HEK293 (cell line): ENCODE measurements around the gene ZNF768.

Source experiments
- GLIS1 ChIP-seq: fragments of 450-650 bp; formaldehyde crosslinking; IDR thresholded peaks from 2 replicates; pipeline ENCODE4 v1.5.1; 2016; ENCODE audit warnings: missing biosample characterization, missing genetic modification characterization
- GLIS2 ChIP-seq: fragments of 450-650 bp; formaldehyde crosslinking; IDR thresholded peaks from 2 replicates; pipeline ENCODE4 v1.5.1; 2016; ENCODE audit warnings: missing biosample characterization, missing genetic modification characterization
- KLF1 ChIP-seq: fragments of 450-650 bp; formaldehyde crosslinking; IDR thresholded peaks from 2 replicates; pipeline ENCODE4 v1.5.1; 2016; ENCODE audit warnings: missing biosample characterization, missing genetic modification characterization
- KLF10 ChIP-seq: fragments of 450-650 bp; IDR thresholded peaks from 2 replicates; pipeline ENCODE4 v1.5.1; 2018; ENCODE audit warnings: missing biosample characterization, mild to moderate bottlenecking, missing genetic modification characterization
- KLF16 ChIP-seq: fragments of 450-650 bp; formaldehyde crosslinking; IDR thresholded peaks from 2 replicates; pipeline ENCODE4 v1.5.1; 2017; ENCODE audit warnings: missing biosample characterization, missing genetic modification characterization
- KLF7 ChIP-seq: fragments of 450-650 bp; formaldehyde crosslinking; IDR thresholded peaks from 2 replicates; pipeline ENCODE4 v1.5.1; 2016; ENCODE audit warnings: missing biosample characterization, missing genetic modification characterization, borderline replicate concordance
- PRDM6 ChIP-seq: fragments of 450-650 bp; formaldehyde crosslinking; IDR thresholded peaks from 2 replicates; pipeline ENCODE4 v1.5.1; 2017; ENCODE audit warnings: missing biosample characterization, missing genetic modification characterization
- TCF7L2 ChIP-seq: IDR thresholded peaks from 2 replicates; pipeline ENCODE4 v1.6.1; 2011; ENCODE audit warnings: low read depth, mild to moderate bottlenecking, inconsistent platforms, low read length, moderate library complexity, borderline replicate concordance
- ZBTB1 ChIP-seq: fragments of 450-650 bp; formaldehyde crosslinking; IDR thresholded peaks from 2 replicates; pipeline ENCODE4 v1.5.1; 2016; ENCODE audit warnings: missing biosample characterization, missing genetic modification characterization
- ZBTB8A ChIP-seq: fragments of 450-650 bp; formaldehyde crosslinking; IDR thresholded peaks from 2 replicates; pipeline ENCODE4 v1.5.1; 2016; ENCODE audit warnings: missing biosample characterization, missing genetic modification characterization
- ZEB2 ChIP-seq: fragments of 450-650 bp; formaldehyde crosslinking; IDR thresholded peaks from 2 replicates; pipeline ENCODE4 v1.5.1; 2016; ENCODE audit warnings: missing biosample characterization, missing genetic modification characterization
- ZNF138 ChIP-seq: fragments of 450-650 bp; formaldehyde crosslinking; IDR thresholded peaks from 2 replicates; pipeline ENCODE4 v1.5.1; 2016; ENCODE audit warnings: missing biosample characterization, missing genetic modification characterization, borderline replicate concordance
- ZNF146 ChIP-seq: fragments of 450-650 bp; formaldehyde crosslinking; IDR thresholded peaks from 2 replicates; pipeline ENCODE4 v1.5.1; 2016; ENCODE audit warnings: missing biosample characterization, missing genetic modification characterization
- ZNF19 ChIP-seq: fragments of 450-650 bp; formaldehyde crosslinking; IDR thresholded peaks from 2 replicates; pipeline ENCODE4; 2016; ENCODE audit warnings: missing biosample characterization, missing genetic modification characterization, low read depth
- ZNF473 ChIP-seq: fragments of 450-650 bp; formaldehyde crosslinking; IDR thresholded peaks from 2 replicates; pipeline ENCODE4 v1.5.1; 2017; ENCODE audit warnings: missing biosample characterization, missing genetic modification characterization
- ZNF544 ChIP-seq: fragments of 450-650 bp; formaldehyde crosslinking; IDR thresholded peaks from 2 replicates; pipeline ENCODE4 v1.5.0; 2017; ENCODE audit warnings: missing biosample characterization, missing genetic modification characterization
- ZNF548 ChIP-seq: fragments of 450-650 bp; formaldehyde crosslinking; IDR thresholded peaks from 2 replicates; pipeline ENCODE4 v1.5.1; 2016; ENCODE audit warnings: missing biosample characterization, missing genetic modification characterization
- ZNF561 ChIP-seq: fragments of 450-650 bp; IDR thresholded peaks from 2 replicates; pipeline ENCODE4 v1.5.1; 2018; ENCODE audit warnings: missing biosample characterization, missing genetic modification characterization, borderline replicate concordance
- ZNF792 ChIP-seq: fragments of 450-650 bp; formaldehyde crosslinking; IDR thresholded peaks from 2 replicates; pipeline ENCODE4 v1.5.1; 2016; ENCODE audit warnings: missing biosample characterization, missing genetic modification characterization
- ZNF843 ChIP-seq: fragments of 450-650 bp; formaldehyde crosslinking; IDR thresholded peaks from 2 replicates; pipeline ENCODE4 v1.5.1; 2016; ENCODE audit warnings: missing biosample characterization, missing genetic modification characterization
- ZSCAN5A ChIP-seq: fragments of 450-650 bp; formaldehyde crosslinking; IDR thresholded peaks from 2 replicates; pipeline ENCODE4 v1.5.1; 2016; ENCODE audit warnings: missing biosample characterization, missing genetic modification characterization
- TF ChIP-seq, protein P1 (sequence below): fragments of 450-650 bp; formaldehyde crosslinking; IDR thresholded peaks from 2 replicates; pipeline ENCODE4 v1.5.1; 2017; ENCODE audit warnings: missing biosample characterization, missing genetic modification characterization
- TF ChIP-seq, protein P2 (sequence below): fragments of 450-650 bp; formaldehyde crosslinking; optimal IDR thresholded peaks from 2 replicates; pipeline ENCODE3; 2016; ENCODE audit warnings: missing biosample characterization, mild to moderate bottlenecking, missing genetic modification characterization
- TF ChIP-seq, protein P3 (sequence below): fragments of 450-650 bp; formaldehyde crosslinking; IDR thresholded peaks from 2 replicates; pipeline ENCODE4 v1.5.1; 2016; ENCODE audit warnings: missing biosample characterization, missing genetic modification characterization
- TF ChIP-seq, protein P4 (sequence below): fragments of 450-650 bp; formaldehyde crosslinking; IDR thresholded peaks from 2 replicates; pipeline ENCODE4 v1.5.1; 2016; ENCODE audit warnings: missing biosample characterization, missing genetic modification characterization
- TF ChIP-seq, protein P5 (sequence below): fragments of 450-650 bp; formaldehyde crosslinking; IDR thresholded peaks from 2 replicates; pipeline ENCODE4 v1.5.1; 2016; ENCODE audit warnings: missing biosample characterization, missing genetic modification characterization

Gene ZNF768

GRCh38 chr16:30526823-30527634, 663 bp upstream of the ZNF768 start (continued):
- peak; percentile 93 for TF ChIP-seq ZSCAN5A
- no peak for TF ChIP-seq PRDM6 (tag by site-specific recombination)
- no peak for TF ChIP-seq ZNF544
- TF ChIP-seq, protein P1, sequence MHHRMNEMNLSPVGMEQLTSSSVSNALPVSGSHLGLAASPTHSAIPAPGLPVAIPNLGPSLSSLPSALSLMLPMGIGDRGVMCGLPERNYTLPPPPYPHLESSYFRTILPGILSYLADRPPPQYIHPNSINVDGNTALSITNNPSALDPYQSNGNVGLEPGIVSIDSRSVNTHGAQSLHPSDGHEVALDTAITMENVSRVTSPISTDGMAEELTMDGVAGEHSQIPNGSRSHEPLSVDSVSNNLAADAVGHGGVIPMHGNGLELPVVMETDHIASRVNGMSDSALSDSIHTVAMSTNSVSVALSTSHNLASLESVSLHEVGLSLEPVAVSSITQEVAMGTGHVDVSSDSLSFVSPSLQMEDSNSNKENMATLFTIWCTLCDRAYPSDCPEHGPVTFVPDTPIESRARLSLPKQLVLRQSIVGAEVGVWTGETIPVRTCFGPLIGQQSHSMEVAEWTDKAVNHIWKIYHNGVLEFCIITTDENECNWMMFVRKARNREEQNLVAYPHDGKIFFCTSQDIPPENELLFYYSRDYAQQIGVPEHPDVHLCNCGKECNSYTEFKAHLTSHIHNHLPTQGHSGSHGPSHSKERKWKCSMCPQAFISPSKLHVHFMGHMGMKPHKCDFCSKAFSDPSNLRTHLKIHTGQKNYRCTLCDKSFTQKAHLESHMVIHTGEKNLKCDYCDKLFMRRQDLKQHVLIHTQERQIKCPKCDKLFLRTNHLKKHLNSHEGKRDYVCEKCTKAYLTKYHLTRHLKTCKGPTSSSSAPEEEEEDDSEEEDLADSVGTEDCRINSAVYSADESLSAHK = peak; percentile 55
- TF ChIP-seq ZEB2 (tag by site-specific recombination) = peak; percentile 100
- TF ChIP-seq ZNF843 = peak; percentile 78
- TF ChIP-seq, protein P2, sequence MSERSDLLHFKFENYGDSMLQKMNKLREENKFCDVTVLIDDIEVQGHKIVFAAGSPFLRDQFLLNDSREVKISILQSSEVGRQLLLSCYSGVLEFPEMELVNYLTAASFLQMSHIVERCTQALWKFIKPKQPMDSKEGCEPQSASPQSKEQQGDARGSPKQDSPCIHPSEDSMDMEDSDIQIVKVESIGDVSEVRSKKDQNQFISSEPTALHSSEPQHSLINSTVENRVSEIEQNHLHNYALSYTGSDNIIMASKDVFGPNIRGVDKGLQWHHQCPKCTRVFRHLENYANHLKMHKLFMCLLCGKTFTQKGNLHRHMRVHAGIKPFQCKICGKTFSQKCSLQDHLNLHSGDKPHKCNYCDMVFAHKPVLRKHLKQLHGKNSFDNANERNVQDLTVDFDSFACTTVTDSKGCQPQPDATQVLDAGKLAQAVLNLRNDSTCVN (tag by site-specific recombination) = peak; percentile 98
- TF ChIP-seq ZNF473 (tag by site-specific recombination) = no peak
- peak; percentile 76 for TF ChIP-seq KLF10 (tag by site-specific recombination)
- peak; percentile 100 for TF ChIP-seq ZBTB1
- peak; percentile 75; the same call in 1 of the 2 replicates for TF ChIP-seq ZNF792 (tag by site-specific recombination)
- no peak for TF ChIP-seq ZNF138 (tag by site-specific recombination)
- TF ChIP-seq ZNF146 (tag by site-specific recombination) = peak; percentile 40; the same call in 1 of the 2 replicates
- peak; percentile 68 for TF ChIP-seq GLIS1 (tag by site-specific recombination)
- TF ChIP-seq ZNF561 = peak; percentile 95
- TF ChIP-seq, protein P3, sequence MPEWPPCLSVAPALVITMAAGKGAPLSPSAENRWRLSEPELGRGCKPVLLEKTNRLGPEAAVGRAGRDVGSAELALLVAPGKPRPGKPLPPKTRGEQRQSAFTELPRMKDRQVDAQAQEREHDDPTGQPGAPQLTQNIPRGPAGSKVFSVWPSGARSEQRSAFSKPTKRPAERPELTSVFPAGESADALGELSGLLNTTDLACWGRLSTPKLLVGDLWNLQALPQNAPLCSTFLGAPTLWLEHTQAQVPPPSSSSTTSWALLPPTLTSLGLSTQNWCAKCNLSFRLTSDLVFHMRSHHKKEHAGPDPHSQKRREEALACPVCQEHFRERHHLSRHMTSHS (tag by site-specific recombination) = 0 out of 2 replicates have a peak, but pooled peaks have one; percentile 10
- TF ChIP-seq KLF7 (tag by site-specific recombination) = peak; percentile 76; the same call in 1 of the 2 replicates
- peak; percentile 94 for TF ChIP-seq GLIS2 (tag by site-specific recombination)
- TF ChIP-seq, protein P4, sequence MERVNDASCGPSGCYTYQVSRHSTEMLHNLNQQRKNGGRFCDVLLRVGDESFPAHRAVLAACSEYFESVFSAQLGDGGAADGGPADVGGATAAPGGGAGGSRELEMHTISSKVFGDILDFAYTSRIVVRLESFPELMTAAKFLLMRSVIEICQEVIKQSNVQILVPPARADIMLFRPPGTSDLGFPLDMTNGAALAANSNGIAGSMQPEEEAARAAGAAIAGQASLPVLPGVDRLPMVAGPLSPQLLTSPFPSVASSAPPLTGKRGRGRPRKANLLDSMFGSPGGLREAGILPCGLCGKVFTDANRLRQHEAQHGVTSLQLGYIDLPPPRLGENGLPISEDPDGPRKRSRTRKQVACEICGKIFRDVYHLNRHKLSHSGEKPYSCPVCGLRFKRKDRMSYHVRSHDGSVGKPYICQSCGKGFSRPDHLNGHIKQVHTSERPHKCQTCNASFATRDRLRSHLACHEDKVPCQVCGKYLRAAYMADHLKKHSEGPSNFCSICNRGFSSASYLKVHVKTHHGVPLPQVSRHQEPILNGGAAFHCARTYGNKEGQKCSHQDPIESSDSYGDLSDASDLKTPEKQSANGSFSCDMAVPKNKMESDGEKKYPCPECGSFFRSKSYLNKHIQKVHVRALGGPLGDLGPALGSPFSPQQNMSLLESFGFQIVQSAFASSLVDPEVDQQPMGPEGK (tag by site-specific recombination) = peak; percentile 100
- peak; percentile 73 for TF ChIP-seq ZBTB8A (tag by site-specific recombination)
- TF ChIP-seq ZNF19 (tag by site-specific recombination) = no peak
- TF ChIP-seq, protein P5, sequence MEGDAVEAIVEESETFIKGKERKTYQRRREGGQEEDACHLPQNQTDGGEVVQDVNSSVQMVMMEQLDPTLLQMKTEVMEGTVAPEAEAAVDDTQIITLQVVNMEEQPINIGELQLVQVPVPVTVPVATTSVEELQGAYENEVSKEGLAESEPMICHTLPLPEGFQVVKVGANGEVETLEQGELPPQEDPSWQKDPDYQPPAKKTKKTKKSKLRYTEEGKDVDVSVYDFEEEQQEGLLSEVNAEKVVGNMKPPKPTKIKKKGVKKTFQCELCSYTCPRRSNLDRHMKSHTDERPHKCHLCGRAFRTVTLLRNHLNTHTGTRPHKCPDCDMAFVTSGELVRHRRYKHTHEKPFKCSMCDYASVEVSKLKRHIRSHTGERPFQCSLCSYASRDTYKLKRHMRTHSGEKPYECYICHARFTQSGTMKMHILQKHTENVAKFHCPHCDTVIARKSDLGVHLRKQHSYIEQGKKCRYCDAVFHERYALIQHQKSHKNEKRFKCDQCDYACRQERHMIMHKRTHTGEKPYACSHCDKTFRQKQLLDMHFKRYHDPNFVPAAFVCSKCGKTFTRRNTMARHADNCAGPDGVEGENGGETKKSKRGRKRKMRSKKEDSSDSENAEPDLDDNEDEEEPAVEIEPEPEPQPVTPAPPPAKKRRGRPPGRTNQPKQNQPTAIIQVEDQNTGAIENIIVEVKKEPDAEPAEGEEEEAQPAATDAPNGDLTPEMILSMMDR (tag by site-specific recombination) = peak; percentile 98
- TF ChIP-seq ZNF548 (tag by site-specific recombination) = peak; percentile 36; the same call in 1 of the 2 replicates
- peak; percentile 71 for TF ChIP-seq KLF1 (tag by site-specific recombination)
- TF ChIP-seq TCF7L2 = no peak
- TF ChIP-seq KLF16 = peak; percentile 96
